RKO (cell line): ENCODE data around the gene CDK11B.
A peak's percentile ranks its signal among the peaks of the same experiment; 100 is the strongest.
"Not testable (repeated sequence)": the region's sequence is repeated elsewhere in the genome, so short reads cannot be mapped to it uniquely, and the experiment has no call there.

Experiments used
- DNase-seq: peaks from one replicate; pipeline ENCODE4 v3.0.0-alpha.2; 2016; ENCODE audit warnings: low spot score

Gene CDK11B

DNA sequence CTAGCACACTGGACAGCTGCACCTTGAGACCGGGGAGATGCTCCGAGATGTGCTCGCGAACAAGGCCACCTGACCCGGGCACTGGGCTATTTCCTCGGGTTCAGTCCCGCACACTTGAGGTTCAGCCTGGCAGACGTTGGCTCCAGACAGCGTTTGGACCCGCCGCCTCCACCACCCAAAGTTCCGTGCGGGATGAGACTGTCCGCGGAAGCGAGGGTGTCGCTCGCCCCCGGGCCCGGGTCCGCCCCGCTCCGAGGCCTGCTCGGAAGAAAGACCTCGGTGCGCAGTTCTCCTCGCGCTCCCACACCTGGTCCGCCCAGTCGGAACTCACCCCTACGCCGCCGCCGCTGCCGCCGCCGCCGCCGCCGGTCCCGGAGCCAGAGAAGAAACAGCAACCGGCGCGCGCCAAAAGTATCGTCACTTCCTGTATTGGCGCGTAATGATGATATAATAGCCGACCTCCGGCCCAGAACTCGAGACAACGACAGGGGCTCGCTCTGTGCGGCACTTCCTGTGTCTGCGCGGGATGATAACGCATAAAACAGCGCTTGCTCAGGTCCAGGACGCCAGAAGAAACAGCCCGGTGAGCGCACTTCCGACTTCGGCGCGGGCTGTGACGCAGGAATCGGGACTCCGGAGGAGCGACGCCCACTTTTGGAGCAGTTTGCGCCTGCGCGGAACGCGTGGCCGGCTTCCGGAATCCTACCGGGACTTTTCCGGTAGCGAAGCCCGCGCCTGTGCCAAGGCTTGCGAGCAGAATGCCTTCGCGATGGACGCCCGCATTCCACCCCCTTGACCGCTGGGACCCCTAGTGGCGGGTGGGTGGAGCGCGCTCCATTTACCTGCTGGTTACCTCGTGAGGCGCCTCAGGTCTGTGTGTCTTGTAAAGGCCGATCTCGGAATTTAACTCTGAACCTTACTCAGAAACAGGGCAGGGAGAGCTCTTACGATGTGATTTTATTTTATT, at the start of gene CDK11B:
TSS of gene CDK11B (minus strand) at position 422 of the 967 bp plus-strand sequence. CDS start 1,519 bp downstream, outside the sequence.
- DNase-seq: peak; percentile 96

GRCh38 chr1:1707897-1708296, 49.1 kb upstream of the CDK11B start:
- not testable (repeated sequence) for DNase-seq

GRCh38 chr1:1707241-1707640, 48.4 kb upstream of the CDK11B start:
- DNase-seq: not testable (repeated sequence)

DNA sequence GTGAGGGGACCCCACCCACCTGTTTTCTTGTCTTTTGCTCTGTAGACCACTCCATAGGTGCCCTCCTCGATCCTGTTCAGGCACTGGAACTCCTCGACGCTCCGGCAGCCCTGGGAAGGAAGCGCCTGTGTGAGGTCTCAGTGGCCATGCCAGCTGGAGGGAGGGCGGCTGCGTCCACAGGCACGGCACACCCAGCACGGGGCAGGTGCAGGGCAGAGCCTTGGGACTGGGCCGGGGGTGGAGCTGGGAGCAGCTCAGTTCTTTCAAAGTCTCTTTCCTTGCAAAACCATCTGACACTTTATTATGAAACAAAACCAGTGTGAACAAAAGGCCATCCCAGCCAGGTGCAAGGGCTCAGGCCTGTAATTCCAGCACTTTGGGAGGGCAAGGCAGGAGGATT, 46.8 kb upstream of the CDK11B start:
- DNase-seq: not testable (repeated sequence)

DNA sequence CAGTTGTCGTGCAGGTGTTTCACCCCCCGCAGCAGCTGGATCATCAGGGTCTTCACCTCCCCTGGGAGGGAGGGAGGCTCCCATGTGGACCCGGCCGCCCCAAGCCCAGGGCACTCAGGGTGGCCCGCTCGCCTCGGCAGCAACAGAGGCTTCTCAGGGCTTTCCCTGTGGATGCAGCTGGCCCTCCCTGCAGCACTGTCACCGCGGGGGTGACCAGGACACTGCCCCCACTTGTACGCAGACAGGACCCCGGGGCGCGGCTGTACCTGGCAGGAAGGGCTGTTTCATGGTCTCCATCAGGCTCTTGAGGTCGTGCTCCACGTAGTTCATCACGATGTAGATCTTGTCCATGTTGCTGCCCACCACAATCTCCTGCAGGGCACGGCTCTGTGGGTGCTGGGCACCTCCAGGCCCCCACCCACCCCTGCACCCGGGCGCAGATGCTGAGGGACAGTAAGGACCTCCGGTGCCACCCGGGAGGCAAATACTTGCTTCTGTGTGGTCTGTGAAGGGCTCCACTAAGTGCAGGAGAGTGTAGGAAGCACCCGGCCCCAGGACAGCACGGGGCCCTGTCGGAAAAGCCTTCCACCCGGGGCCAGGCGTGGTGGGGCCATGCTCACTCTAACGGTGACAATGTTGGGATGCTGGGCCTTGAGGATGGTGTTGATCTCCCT, 45.6 kb upstream of the CDK11B start:
- not testable (repeated sequence) for DNase-seq

DNA sequence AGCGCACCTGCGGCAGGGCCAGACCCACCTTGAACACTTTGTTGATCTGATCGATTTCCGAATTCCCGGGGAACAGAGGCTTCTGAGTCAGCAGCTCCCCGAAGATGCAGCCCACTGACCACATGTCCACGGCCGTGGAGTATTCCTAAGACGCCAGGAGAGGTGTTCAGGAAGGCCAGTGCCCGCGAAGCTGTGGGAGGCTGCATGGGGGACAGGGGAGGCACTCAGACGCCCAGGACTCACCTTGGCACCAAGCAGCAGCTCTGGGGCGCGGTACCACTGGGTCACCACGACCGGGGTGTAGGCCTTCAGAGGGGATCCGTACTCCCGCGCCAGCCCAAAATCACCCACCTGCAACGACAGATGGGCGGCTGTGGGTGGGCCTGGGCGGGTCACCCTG, 45.0 kb upstream of the CDK11B start:
- DNase-seq: no peak

GRCh38 chr1:1702506-1702905, 43.7 kb upstream of the CDK11B start:
- DNase-seq: not testable (repeated sequence)

GRCh38 chr1:1700557-1700956, 41.8 kb upstream of the CDK11B start:
- DNase-seq: not testable (repeated sequence)

DNA sequence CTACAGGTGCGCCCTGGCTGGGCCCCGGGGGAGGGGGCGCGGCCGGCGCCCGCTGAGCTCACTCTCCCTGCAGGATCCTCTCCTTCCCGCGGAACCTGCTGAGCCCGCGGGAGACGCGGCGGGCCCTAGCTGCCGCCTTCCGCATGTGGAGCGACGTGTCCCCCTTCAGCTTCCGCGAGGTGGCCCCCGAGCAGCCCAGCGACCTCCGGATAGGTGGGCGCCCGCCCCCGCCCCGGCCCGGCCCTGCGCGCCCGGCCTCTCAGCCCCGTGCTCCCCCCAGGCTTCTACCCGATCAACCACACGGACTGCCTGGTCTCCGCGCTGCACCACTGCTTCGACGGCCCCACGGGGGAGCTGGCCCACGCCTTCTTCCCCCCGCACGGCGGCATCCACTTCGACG, 41.3 kb upstream of the CDK11B start:
- not testable (repeated sequence) for DNase-seq

DNA sequence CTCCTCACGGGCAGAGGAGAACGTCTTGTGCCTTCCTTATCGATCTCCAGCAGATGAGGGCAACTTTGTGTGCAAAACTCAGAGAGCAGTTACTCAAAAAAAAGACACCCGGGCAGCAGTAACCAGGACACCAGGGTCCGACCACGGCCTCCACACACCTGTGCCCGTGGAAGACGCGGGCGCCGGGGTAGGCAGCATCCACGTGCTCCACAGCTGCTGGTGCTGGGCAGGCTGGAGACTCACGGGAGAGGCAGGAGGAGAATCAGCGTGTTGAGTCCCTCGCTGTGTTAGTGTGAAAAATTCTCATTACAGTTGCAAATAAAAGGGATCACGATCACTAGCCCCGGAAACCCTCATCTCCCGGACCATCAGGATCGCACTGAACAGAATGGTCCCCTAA, 40.3 kb upstream of the CDK11B start:
- DNase-seq: not testable (repeated sequence)

- not testable (repeated sequence) for DNase-seq
Measured at GRCh38 chr1:1697358-1698183, 38.8 kb upstream of the CDK11B start.

DNA sequence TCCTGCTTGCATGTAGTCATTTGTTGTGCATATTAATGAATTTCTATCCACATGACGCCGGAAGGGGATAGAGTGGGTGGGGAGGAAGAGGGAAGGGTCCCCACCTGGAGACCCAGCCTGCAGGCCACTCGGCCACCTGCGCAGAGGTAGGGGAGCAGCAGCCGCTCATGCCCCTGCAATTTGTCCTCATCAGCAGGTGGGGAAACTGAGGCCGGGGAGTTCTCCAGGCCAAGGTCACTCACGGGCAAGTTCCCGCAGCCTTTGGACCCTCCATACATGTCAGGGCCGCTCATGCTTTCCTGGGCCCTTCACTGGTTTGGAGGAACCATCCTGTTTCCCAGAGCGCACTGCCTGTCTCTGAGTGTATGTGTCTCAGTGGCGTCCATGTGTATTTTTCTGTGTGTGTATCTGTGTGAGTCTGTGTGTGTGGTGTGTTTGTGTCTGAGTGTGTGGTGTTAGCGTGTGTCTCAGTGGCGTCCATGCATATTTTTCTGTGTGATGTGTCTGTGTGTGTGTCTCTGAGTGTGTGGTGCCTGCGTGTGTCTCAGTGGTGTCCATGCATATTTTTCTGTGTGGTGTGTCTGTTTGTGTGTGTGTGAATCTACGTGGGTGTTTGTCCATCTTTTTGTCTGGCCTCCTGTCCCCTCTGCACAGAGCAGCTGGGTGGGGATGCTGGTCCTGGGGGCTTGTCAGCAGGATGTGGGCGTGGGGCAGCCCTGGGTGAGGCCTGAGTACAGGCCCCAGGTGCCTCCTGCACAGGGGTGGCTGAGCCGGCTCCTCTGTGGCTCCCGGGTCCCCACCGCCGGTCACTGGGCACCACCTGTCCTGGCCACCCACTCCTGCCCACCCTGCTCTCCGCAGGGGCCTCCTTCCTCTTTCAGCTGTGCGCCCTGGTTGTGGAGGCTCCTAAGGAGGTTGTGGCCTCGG, 37.9 kb upstream of the CDK11B start:
- DNase-seq: not testable (repeated sequence)

GRCh38 chr1:1692714-1693647, 34.2 kb upstream of the CDK11B start, which contains the start of gene SLC35E2B:
SLC35E2B (minus strand) TSS chr1:1692795; CDS start chr1:1676699, 16,096 bp downstream.
- DNase-seq: peak; percentile 93

GRCh38 chr1:1692324-1692713, 33.5 kb upstream of the CDK11B start:
- peak; percentile 56 for DNase-seq

GRCh38 chr1:1691443-1691842, 32.6 kb upstream of the CDK11B start:
- DNase-seq: not testable (repeated sequence)

DNA sequence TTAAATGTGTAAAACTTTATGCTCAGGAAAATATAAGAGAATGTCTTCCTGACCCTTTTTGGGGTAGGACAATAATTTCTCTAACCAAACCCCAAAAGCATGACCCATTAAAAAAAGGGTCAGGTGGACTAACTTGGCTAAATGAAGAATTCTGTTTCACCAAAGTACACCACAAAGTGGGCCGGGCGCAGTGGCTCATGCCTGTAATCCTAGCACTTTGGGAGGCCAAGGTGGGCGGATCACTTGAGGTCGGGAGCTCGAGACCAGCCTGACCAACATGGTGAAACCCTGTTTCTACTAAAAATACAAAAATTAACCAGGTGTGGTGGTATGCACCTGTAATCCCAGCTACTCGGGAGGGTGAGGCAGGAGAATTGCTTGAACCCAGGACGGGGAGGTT, 30.7 kb upstream of the CDK11B start:
- not testable (repeated sequence) for DNase-seq

GRCh38 chr1:1687846-1688245, 29.0 kb upstream of the CDK11B start:
- DNase-seq: no peak

GRCh38 chr1:1684031-1684681, 25.4 kb upstream of the CDK11B start:
- DNase-seq: no peak
